ENCODE measurements around the gene RXFP1.

The RXFP1 gene

GRCh38 chr4:158521484-158522088 is at the start of gene RXFP1:
Gene RXFP1 (plus strand): TSS chr4:158521882. CDS start chr4:158521977, 95 bp downstream.
- DNase-seq (ENCODE audit: low read depth), result no peak

- no peak for DNase-seq (ENCODE audit: low read depth)
These were observed 39.9 kb upstream of the RXFP1 start for GRCh38 chr4:158481811-158482210.

- DNase-seq (ENCODE audit: low read depth), result no peak
These were observed 37.4 kb upstream of the RXFP1 start for GRCh38 chr4:158484173-158484885.

GRCh38 chr4:158490629-158491028 is 31.1 kb upstream of the RXFP1 start:
- no peak for DNase-seq (ENCODE audit: low read depth)

GRCh38 chr4:158492391-158492790 is 29.3 kb upstream of the RXFP1 start:
- DNase-seq (ENCODE audit: low read depth), result no peak

GRCh38 chr4:158496030-158496741 is 25.5 kb upstream of the RXFP1 start:
- DNase-seq (ENCODE audit: low read depth), result no peak

- DNase-seq (ENCODE audit: low read depth), result no peak
These were observed 21.6 kb upstream of the RXFP1 start for GRCh38 chr4:158500054-158500453.

- no peak for DNase-seq (ENCODE audit: low read depth)
These were observed 8.4 kb upstream of the RXFP1 start for GRCh38 chr4:158513256-158513655.

- no peak for DNase-seq (ENCODE audit: low read depth)
These were observed 2.5 kb upstream of the RXFP1 start for GRCh38 chr4:158519226-158519625.

- no peak for DNase-seq (ENCODE audit: low read depth)
These were observed 2.4 kb downstream of the RXFP1 start for GRCh38 chr4:158523990-158524535.

GRCh38 chr4:158527516-158527915 is 5.8 kb downstream of the RXFP1 start:
- no peak for DNase-seq (ENCODE audit: low read depth)

GRCh38 chr4:158529505-158529904 is 7.8 kb downstream of the RXFP1 start:
- no peak for DNase-seq (ENCODE audit: low read depth)

- no peak for DNase-seq (ENCODE audit: low read depth)
These were observed 8.7 kb downstream of the RXFP1 start for GRCh38 chr4:158530381-158530780.

GRCh38 chr4:158530898-158531297 is 9.2 kb downstream of the RXFP1 start:
- DNase-seq (ENCODE audit: low read depth), result no peak

GRCh38 chr4:158532556-158533231 is 11.0 kb downstream of the RXFP1 start:
- no peak for DNase-seq (ENCODE audit: low read depth)

GRCh38 chr4:158534727-158535126 is 13.0 kb downstream of the RXFP1 start:
- no peak for DNase-seq (ENCODE audit: low read depth)

GRCh38 chr4:158535130-158535614 is 13.5 kb downstream of the RXFP1 start:
- DNase-seq (ENCODE audit: low read depth), result no peak

GRCh38 chr4:158536833-158537232 is 15.2 kb downstream of the RXFP1 start:
- no peak for DNase-seq (ENCODE audit: low read depth)

GRCh38 chr4:158538176-158538575 is 16.5 kb downstream of the RXFP1 start:
- DNase-seq (ENCODE audit: low read depth), result no peak

GRCh38 chr4:158538911-158539310 is 17.2 kb downstream of the RXFP1 start:
- DNase-seq (ENCODE audit: low read depth), result no peak

GRCh38 chr4:158540125-158540907 is 18.6 kb downstream of the RXFP1 start:
- no peak for DNase-seq (ENCODE audit: low read depth)
